ENCODE data around the gene NTN3.
"Not testable (repeated sequence)": the region's sequence is repeated elsewhere in the genome, so short reads cannot be mapped to it uniquely, and the experiment has no call there.

The NTN3 gene

GRCh38 chr16:2476345-2476720, 5.2 kb downstream of the NTN3 start:
- Histone ChIP-seq H3K4me1 (ENCODE audit: control insufficient read depth, insufficient read depth, low read length) (peaks cover 28% of the 10 kb centered on the region), H3K27me3 (ENCODE audit: control insufficient read depth, insufficient read depth, low read length) (peaks cover 10% of the 10 kb centered on the region), H3K4me3 (ENCODE audit: low read length) (no peak overlapping the region), H3K9me3 (replicated peaks; ENCODE audit: low read length) (no peaks in the 10 kb centered on the region), H3K36me3 (ENCODE audit: insufficient read depth, low read length) (no peaks in the 10 kb centered on the region), H3K9ac (ENCODE audit: low read depth, low read length) (no peak overlapping the region), H3K4me2 (ENCODE audit: low read length) (peak overlapping the region; percentile 94)

DNA sequence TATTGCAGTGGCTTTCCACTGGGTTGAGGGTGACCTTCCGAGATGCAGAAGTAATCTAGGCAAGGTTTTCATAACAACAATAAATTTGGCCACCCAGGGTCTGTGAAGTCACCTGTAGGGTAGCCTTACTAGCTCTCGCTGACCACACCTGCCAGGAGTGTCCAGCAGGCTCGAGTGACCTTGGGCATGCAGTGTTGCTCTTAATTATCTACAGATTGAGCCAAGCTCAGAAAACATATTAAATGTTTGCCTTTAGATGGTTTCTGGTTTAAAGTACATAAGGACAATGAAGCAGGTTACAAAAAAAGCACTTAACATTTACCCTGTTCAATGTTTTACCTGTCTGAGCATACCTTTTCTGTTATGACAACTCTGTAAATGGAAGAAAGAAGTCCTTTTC, 5.6 kb downstream of the NTN3 start:
- Histone ChIP-seq H3K27me3 (ENCODE audit: control insufficient read depth, insufficient read depth, low read length) (peaks cover 8% of the 10 kb centered on the region), H3K4me1 (ENCODE audit: control insufficient read depth, insufficient read depth, low read length) (peaks cover 24% of the 10 kb centered on the region), H3K9me3 (replicated peaks; ENCODE audit: low read length) (no peaks in the 10 kb centered on the region), H3K36me3 (ENCODE audit: insufficient read depth, low read length) (no peaks in the 10 kb centered on the region), H3K4me2 (ENCODE audit: low read length) (no peak overlapping the region), H3K4me3 (ENCODE audit: low read length) (no peak overlapping the region), H3K9ac (ENCODE audit: low read depth, low read length) (no peak overlapping the region)

DNA sequence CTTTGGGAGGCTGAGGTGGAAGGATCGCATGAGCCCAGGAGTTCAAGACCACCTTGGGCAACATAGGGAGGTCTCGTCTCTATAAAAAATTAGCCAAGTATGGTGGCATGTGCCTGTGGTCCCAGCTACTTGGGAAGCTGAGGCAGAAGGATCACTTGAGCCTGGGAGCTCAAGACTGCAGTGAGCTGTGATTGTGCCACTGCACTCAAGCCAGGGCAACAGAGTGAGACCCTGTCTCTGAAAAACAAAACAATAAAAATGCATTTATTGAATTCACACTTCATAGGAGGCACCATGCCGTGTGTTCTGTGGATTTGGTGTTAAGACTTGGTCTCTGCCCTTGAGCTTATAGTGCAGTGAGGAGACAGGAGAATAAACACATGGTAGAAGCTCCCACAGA, 6.2 kb downstream of the NTN3 start:
- no peak overlapping the region for H3K4me3 ChIP-seq (ENCODE audit: low read length)

GRCh38 chr16:2478279-2478678, 7.2 kb downstream of the NTN3 start:
- Histone ChIP-seq H3K4me2 (ENCODE audit: low read length) (no peak overlapping the region), H3K36me3 (ENCODE audit: insufficient read depth, low read length) (no peaks in the 10 kb centered on the region), H3K9ac (ENCODE audit: low read depth, low read length) (no peak overlapping the region), H3K9me3 (replicated peaks; ENCODE audit: low read length) (no peaks in the 10 kb centered on the region), H3K27me3 (ENCODE audit: control insufficient read depth, insufficient read depth, low read length) (no peaks in the 10 kb centered on the region), H3K4me3 (ENCODE audit: low read length) (no peak overlapping the region), H3K4me1 (ENCODE audit: control insufficient read depth, insufficient read depth, low read length) (peaks cover 30% of the 10 kb centered on the region)

More for the DNA sequence above, 6.2 kb downstream of the NTN3 start:
- Histone ChIP-seq H3K4me2 (ENCODE audit: low read length) (no peak overlapping the region), H3K9ac (ENCODE audit: low read depth, low read length) (no peak overlapping the region), H3K9me3 (replicated peaks; ENCODE audit: low read length) (no peaks in the 10 kb centered on the region), H3K27me3 (ENCODE audit: control insufficient read depth, insufficient read depth, low read length) (peaks cover 2% of the 10 kb centered on the region), H3K36me3 (ENCODE audit: insufficient read depth, low read length) (no peaks in the 10 kb centered on the region), H3K4me1 (ENCODE audit: control insufficient read depth, insufficient read depth, low read length) (peaks cover 22% of the 10 kb centered on the region)

DNA sequence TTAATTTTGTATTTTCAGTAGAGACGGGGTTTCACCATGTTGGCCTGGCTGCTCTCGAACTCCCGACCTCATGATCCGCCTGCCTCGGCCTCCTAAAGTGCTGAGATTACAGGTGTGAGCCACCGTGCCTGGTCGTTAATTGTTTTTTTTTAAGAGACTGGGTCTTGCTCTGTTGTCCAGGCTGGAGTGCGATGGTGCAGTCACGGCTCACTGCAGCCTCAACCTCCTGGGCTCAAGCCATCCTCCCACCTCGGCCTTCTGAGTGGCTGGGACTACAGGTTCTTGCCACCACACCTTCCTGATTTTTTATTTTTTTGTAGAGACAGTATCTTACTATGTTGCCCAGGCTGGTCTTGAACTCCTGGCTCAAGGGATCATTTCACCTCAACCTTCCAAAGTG, 8.9 kb downstream of the NTN3 start:
- H3K4me2 ChIP-seq (ENCODE audit: low read length); H3K9me3 ChIP-seq (replicated peaks; ENCODE audit: low read length): not testable (repeated sequence)
- peaks cover 27% of the 10 kb centered on the region for H3K4me1 ChIP-seq (ENCODE audit: control insufficient read depth, insufficient read depth, low read length)

GRCh38 chr16:2480948-2481347, 9.9 kb downstream of the NTN3 start:
- Histone ChIP-seq H3K36me3 (ENCODE audit: insufficient read depth, low read length) (no peaks in the 10 kb centered on the region), H3K9me3 (replicated peaks; ENCODE audit: low read length) (no peaks in the 10 kb centered on the region), H3K4me3 (ENCODE audit: low read length) (no peak overlapping the region), H3K4me2 (ENCODE audit: low read length) (no peak overlapping the region), H3K9ac (ENCODE audit: low read depth, low read length) (no peak overlapping the region), H3K4me1 (ENCODE audit: control insufficient read depth, insufficient read depth, low read length) (peaks cover 23% of the 10 kb centered on the region), H3K27me3 (ENCODE audit: control insufficient read depth, insufficient read depth, low read length) (no peaks in the 10 kb centered on the region)

More for the DNA sequence above, 8.9 kb downstream of the NTN3 start:
- not testable (repeated sequence) for H3K9ac ChIP-seq (ENCODE audit: low read depth, low read length); H3K36me3 ChIP-seq (ENCODE audit: insufficient read depth, low read length); H3K4me3 ChIP-seq (ENCODE audit: low read length); H3K27me3 ChIP-seq (ENCODE audit: control insufficient read depth, insufficient read depth, low read length)

DNA sequence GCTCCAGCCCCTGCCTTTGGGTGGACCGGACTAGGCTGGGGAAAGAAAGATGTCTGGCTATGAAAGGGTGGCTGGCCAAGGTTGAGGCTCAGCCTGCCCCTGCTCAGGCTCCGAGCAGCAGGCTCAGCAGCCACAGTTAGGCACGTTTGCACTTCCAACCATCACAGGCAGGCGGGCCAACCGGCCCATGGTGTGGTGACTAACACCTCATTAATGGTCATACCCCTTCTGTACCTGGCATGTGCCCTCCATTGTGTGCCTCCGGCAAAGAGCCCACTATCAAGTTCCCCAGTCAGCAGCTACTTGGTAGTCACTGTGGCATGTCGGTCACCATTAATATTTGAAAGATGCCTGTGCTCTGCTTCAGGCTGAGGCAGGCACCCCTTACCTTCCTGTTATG, 10.6 kb downstream of the NTN3 start:
- Histone ChIP-seq H3K36me3 (ENCODE audit: insufficient read depth, low read length) (no peaks in the 10 kb centered on the region), H3K9ac (ENCODE audit: low read depth, low read length) (no peak overlapping the region), H3K9me3 (replicated peaks; ENCODE audit: low read length) (no peaks in the 10 kb centered on the region), H3K27me3 (ENCODE audit: control insufficient read depth, insufficient read depth, low read length) (no peaks in the 10 kb centered on the region), H3K4me3 (ENCODE audit: low read length) (no peak overlapping the region), H3K4me1 (ENCODE audit: control insufficient read depth, insufficient read depth, low read length) (peaks cover 21% of the 10 kb centered on the region), H3K4me2 (ENCODE audit: low read length) (no peak overlapping the region)

DNA sequence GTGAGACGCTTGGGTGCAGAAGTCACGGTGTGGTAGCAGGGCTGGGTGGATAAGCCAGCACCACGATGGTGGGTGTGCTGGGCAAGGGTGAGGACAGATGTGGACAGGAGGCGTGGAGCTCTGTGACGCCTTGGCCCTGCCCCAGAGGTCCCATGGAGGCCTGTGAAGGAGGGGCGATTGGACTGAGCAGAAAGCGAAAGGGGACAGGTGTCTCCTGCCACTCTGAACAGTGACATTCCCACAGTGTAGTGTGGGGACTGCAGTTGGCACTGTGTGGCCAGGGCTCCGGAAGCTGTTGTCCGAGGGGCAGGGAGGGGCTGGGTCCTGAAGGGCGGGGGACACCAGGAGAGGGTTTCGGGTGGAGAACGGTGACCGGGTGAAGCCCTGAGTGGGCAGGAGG, 11.2 kb downstream of the NTN3 start:
- H3K4me3 ChIP-seq (ENCODE audit: low read length) = peak overlapping the region; percentile 55
- peak overlapping the region; percentile 76 for H3K4me2 ChIP-seq (ENCODE audit: low read length)
- H3K4me1 ChIP-seq (ENCODE audit: control insufficient read depth, insufficient read depth, low read length) = peaks cover 25% of the 10 kb centered on the region
- H3K27me3 ChIP-seq (ENCODE audit: control insufficient read depth, insufficient read depth, low read length) = no peaks in the 10 kb centered on the region
- no peaks in the 10 kb centered on the region for H3K9me3 ChIP-seq (replicated peaks; ENCODE audit: low read length)
- H3K36me3 ChIP-seq (ENCODE audit: insufficient read depth, low read length) = no peaks in the 10 kb centered on the region
- H3K9ac ChIP-seq (ENCODE audit: low read depth, low read length) = peak overlapping the region; percentile 60

GRCh38 chr16:2482708-2483534, 11.8 kb downstream of the NTN3 start:
- peak overlapping the region; percentile 55 for H3K4me3 ChIP-seq (ENCODE audit: low read length)
- H3K9me3 ChIP-seq (replicated peaks; ENCODE audit: low read length) = no peaks in the 10 kb centered on the region
- H3K36me3 ChIP-seq (ENCODE audit: insufficient read depth, low read length) = no peaks in the 10 kb centered on the region
- H3K27me3 ChIP-seq (ENCODE audit: control insufficient read depth, insufficient read depth, low read length) = no peaks in the 10 kb centered on the region
- H3K4me1 ChIP-seq (ENCODE audit: control insufficient read depth, insufficient read depth, low read length) = peaks cover 30% of the 10 kb centered on the region
- H3K4me2 ChIP-seq (ENCODE audit: low read length) = peak overlapping the region; percentile 76
- H3K9ac ChIP-seq (ENCODE audit: low read depth, low read length) = peak overlapping the region; percentile 60

GRCh38 chr16:2483939-2484897, 13.1 kb downstream of the NTN3 start:
- peak overlapping the region; percentile 76 for H3K4me2 ChIP-seq (ENCODE audit: low read length)
- H3K9ac ChIP-seq (ENCODE audit: low read depth, low read length) = no peak overlapping the region
- H3K4me3 ChIP-seq (ENCODE audit: low read length) = peak overlapping the region; percentile 55
- H3K4me1 ChIP-seq (ENCODE audit: control insufficient read depth, insufficient read depth, low read length) = peaks cover 30% of the 10 kb centered on the region
- H3K9me3 ChIP-seq (replicated peaks; ENCODE audit: low read length) = no peaks in the 10 kb centered on the region
- no peaks in the 10 kb centered on the region for H3K36me3 ChIP-seq (ENCODE audit: insufficient read depth, low read length)
- no peaks in the 10 kb centered on the region for H3K27me3 ChIP-seq (ENCODE audit: control insufficient read depth, insufficient read depth, low read length)

- no peaks in the 10 kb centered on the region for H3K36me3 ChIP-seq (ENCODE audit: insufficient read depth, low read length)
- no peak overlapping the region for H3K4me3 ChIP-seq (ENCODE audit: low read length)
- no peak overlapping the region for H3K9ac ChIP-seq (ENCODE audit: low read depth, low read length)
- no peak overlapping the region for H3K4me2 ChIP-seq (ENCODE audit: low read length)
- H3K4me1 ChIP-seq (ENCODE audit: control insufficient read depth, insufficient read depth, low read length) = peaks cover 30% of the 10 kb centered on the region
- no peaks in the 10 kb centered on the region for H3K27me3 ChIP-seq (ENCODE audit: control insufficient read depth, insufficient read depth, low read length)
- H3K9me3 ChIP-seq (replicated peaks; ENCODE audit: low read length) = no peaks in the 10 kb centered on the region
These were observed 13.9 kb downstream of the NTN3 start for GRCh38 chr16:2484898-2485508.

Measured in skeletal muscle satellite cell (primary cell).